H1 (cell line): ENCODE results near the gene SGMS1.

ENCODE experiments used
- BRCA1 ChIP-seq: IDR thresholded peaks from 2 replicates; pipeline ENCODE4 v1.6.1; 2012; ENCODE audit warnings: low read depth, low read length, improper control_type of control experiment
- CEBPB ChIP-seq: IDR thresholded peaks from 2 replicates; pipeline ENCODE4 v1.6.1; 2012; ENCODE audit warnings: low read depth, low read length
- EP300 ChIP-seq, 2 experiments: IDR thresholded peaks; 1 replicate in 1 of 2; 2 replicates in 1 of 2; pipeline ENCODE4 v1.6.1; 2011 to 2012; ENCODE audit warnings: low read depth in 2 of 2, low read length in 2 of 2, mild to moderate bottlenecking in 2 of 2, borderline replicate concordance in 1 of 2, inconsistent platforms in 1 of 2, moderate library complexity in 1 of 2
- KDM1A ChIP-seq: fragments of 200-600, 300-600 bp; sonication (generic); IDR thresholded peaks from 2 replicates; pipeline ENCODE4 v1.7.1; 2016; ENCODE audit warnings: mild to moderate bottlenecking, low read length, borderline replicate concordance
- MAFK ChIP-seq: IDR thresholded peaks from 2 replicates; pipeline ENCODE4 v1.6.1; 2012; ENCODE audit warnings: low read depth, mild to moderate bottlenecking, improper control_type of control experiment, low read length
- SRF ChIP-seq: IDR thresholded peaks from 2 replicates; pipeline ENCODE4 v1.6.1; 2011; ENCODE audit warnings: mild to moderate bottlenecking, low read depth, low read length, moderate library complexity
- TCF12 ChIP-seq: IDR thresholded peaks from 2 replicates; pipeline ENCODE4 v1.6.1; 2011; ENCODE audit warnings: low read depth, mild to moderate bottlenecking, low read length
- TEAD4 ChIP-seq: IDR thresholded peaks from 2 replicates; pipeline ENCODE4 v1.6.1; 2012; ENCODE audit warnings: low read depth, low read length, inconsistent platforms, mixed read lengths
- ZNF274 ChIP-seq: IDR thresholded peaks from 2 replicates; pipeline ENCODE4 v1.7.0; 2012; ENCODE audit warnings: low read length, borderline replicate concordance; ENCODE audit errors: extremely low read depth
- TF ChIP-seq, protein P1 (sequence below), 3 experiments: IDR thresholded peaks; 1 replicate in 2 of 3; 2 replicates in 1 of 3; pipeline versions ENCODE4 v1.5.1 to v1.6.1; 2011; ENCODE audit warnings: low read length in 3 of 3, mild to moderate bottlenecking in 3 of 3, inconsistent platforms in 2 of 3, low read depth in 1 of 3, moderate library complexity in 1 of 3; ENCODE audit not compliant: insufficient read depth in 1 of 3; ENCODE audit errors: control extremely low read depth in 1 of 3
- TF ChIP-seq, protein P2 (sequence below): IDR thresholded peaks from 2 replicates; pipeline ENCODE4 v1.6.1; 2012; ENCODE audit warnings: inconsistent platforms

DNA sequence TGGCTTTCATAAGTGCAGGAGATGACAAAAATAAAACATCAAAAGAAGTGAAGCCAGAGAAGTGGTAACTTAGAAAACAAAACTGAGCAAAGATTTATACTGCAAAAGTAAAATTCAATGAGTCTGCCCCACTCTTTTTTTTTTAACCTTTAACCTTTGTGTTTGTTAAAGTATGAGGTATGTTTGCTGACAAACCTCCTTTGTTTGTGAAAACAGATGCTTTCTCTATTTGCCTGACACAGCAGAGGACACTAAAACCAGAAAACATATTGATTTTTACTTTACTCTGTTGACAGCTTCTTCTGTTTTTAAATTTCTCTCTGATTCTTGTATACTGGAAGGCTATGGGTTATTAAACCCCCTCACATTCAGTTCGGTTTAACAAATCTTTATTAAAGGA is 57.6 kb downstream of the SGMS1 start:
- TF ChIP-seq, protein P1, sequence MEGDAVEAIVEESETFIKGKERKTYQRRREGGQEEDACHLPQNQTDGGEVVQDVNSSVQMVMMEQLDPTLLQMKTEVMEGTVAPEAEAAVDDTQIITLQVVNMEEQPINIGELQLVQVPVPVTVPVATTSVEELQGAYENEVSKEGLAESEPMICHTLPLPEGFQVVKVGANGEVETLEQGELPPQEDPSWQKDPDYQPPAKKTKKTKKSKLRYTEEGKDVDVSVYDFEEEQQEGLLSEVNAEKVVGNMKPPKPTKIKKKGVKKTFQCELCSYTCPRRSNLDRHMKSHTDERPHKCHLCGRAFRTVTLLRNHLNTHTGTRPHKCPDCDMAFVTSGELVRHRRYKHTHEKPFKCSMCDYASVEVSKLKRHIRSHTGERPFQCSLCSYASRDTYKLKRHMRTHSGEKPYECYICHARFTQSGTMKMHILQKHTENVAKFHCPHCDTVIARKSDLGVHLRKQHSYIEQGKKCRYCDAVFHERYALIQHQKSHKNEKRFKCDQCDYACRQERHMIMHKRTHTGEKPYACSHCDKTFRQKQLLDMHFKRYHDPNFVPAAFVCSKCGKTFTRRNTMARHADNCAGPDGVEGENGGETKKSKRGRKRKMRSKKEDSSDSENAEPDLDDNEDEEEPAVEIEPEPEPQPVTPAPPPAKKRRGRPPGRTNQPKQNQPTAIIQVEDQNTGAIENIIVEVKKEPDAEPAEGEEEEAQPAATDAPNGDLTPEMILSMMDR (IDR thresholded peaks at IDR 0.05; ENCODE audit: control extremely low read depth in 1 of 3, insufficient read depth in 1 of 3, low read depth in 1 of 3, low read length in 3 of 3), result no peak
- TF ChIP-seq CEBPB (no peak), KDM1A (no peak), ZNF274 (no peak), TCF12 (no peak), TEAD4 (no peak), MAFK (no peak), EP300 (IDR thresholded peaks at IDR 0.05; ENCODE audit: borderline replicate concordance in 1 of 2, low read depth in 2 of 2, low read length in 2 of 2) (no peak), SRF (no peak), BRCA1 (no peak)
- TF ChIP-seq, protein P2, sequence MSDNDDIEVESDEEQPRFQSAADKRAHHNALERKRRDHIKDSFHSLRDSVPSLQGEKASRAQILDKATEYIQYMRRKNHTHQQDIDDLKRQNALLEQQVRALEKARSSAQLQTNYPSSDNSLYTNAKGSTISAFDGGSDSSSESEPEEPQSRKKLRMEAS, result no peak
